ENCODE measurements around the gene CCM2.
A peak's percentile ranks its signal among the peaks of the same experiment; 100 is the strongest.

The CCM2 gene

GRCh38 chr7:44964384-44964830 lies 35.6 kb upstream of the CCM2 start:
- Mint-ChIP-seq H3K4me1 (peaks cover 19% of the 10 kb centered on the region), H3K36me3 (ENCODE audit: insufficient read depth) (peaks cover 33% of the 10 kb centered on the region), H3K4me3 (no peak overlapping the region), H3K9me3 (no peaks in the 10 kb centered on the region), H3K27ac (ENCODE audit: low read depth) (peak overlapping the region; percentile 86), H3K27me3 (no peaks in the 10 kb centered on the region)
- DNase-seq (ENCODE audit: low spot score in 2 of 2) (no peak), ATAC-seq (replicated peaks; ENCODE audit: extremely low read depth, poor library complexity, severe bottlenecking) (no peak)

GRCh38 chr7:44964831-44965440 lies 35.1 kb upstream of the CCM2 start:
- DNase-seq (ENCODE audit: low spot score in 2 of 2) (no peak), ATAC-seq (replicated peaks; ENCODE audit: extremely low read depth, poor library complexity, severe bottlenecking) (no peak)
- peak overlapping the region; percentile 86 for H3K27ac Mint-ChIP-seq (ENCODE audit: low read depth)
- H3K4me1 Mint-ChIP-seq: peaks cover 14% of the 10 kb centered on the region
- H3K9me3 Mint-ChIP-seq: no peaks in the 10 kb centered on the region
- H3K4me3 Mint-ChIP-seq: no peak overlapping the region
- H3K36me3 Mint-ChIP-seq (ENCODE audit: insufficient read depth): peaks cover 31% of the 10 kb centered on the region
- H3K27me3 Mint-ChIP-seq: no peaks in the 10 kb centered on the region

DNA sequence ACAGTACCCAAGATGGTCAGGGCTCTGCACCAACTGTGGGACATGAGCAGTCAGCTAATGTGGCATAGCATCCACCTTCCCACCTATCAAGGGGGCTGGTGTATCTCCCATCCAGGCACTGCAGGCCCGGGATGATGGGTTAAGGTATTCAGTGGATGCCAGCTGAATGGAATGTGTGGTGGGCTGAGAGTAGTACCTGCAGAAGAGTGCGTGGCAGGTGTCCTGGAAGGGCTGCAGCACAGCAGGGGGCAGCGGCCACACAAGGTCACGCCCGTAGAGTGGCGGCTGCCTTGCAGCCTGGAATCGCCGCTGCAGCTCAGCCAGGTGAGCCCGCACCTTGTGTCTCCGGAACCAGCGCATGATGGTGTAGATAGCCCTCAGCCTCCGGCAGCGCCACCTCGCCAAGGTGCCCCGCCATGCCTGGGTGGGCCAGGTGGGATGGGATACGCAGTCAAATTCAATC lies 34.5 kb upstream of the CCM2 start:
- Mint-ChIP-seq H3K36me3 (ENCODE audit: insufficient read depth) (peaks cover 37% of the 10 kb centered on the region), H3K4me3 (no peak overlapping the region), H3K27ac (ENCODE audit: low read depth) (peak overlapping the region; percentile 86), H3K4me1 (peaks cover 8% of the 10 kb centered on the region), H3K9me3 (no peaks in the 10 kb centered on the region), H3K27me3 (no peaks in the 10 kb centered on the region)
- DNase-seq (ENCODE audit: low spot score in 2 of 2) (no peak), ATAC-seq (replicated peaks; ENCODE audit: extremely low read depth, poor library complexity, severe bottlenecking) (no peak)

GRCh38 chr7:44965937-44966730 lies 33.9 kb upstream of the CCM2 start:
- no peak overlapping the region for H3K4me3 Mint-ChIP-seq
- H3K4me1 Mint-ChIP-seq: peaks cover 6% of the 10 kb centered on the region
- H3K27ac Mint-ChIP-seq (ENCODE audit: low read depth): no peak overlapping the region
- H3K9me3 Mint-ChIP-seq: no peaks in the 10 kb centered on the region
- H3K27me3 Mint-ChIP-seq: no peaks in the 10 kb centered on the region
- peaks cover 40% of the 10 kb centered on the region for H3K36me3 Mint-ChIP-seq (ENCODE audit: insufficient read depth)
- DNase-seq (ENCODE audit: low spot score in 2 of 2): no peak
- ATAC-seq (replicated peaks; ENCODE audit: extremely low read depth, poor library complexity, severe bottlenecking): no peak

DNA sequence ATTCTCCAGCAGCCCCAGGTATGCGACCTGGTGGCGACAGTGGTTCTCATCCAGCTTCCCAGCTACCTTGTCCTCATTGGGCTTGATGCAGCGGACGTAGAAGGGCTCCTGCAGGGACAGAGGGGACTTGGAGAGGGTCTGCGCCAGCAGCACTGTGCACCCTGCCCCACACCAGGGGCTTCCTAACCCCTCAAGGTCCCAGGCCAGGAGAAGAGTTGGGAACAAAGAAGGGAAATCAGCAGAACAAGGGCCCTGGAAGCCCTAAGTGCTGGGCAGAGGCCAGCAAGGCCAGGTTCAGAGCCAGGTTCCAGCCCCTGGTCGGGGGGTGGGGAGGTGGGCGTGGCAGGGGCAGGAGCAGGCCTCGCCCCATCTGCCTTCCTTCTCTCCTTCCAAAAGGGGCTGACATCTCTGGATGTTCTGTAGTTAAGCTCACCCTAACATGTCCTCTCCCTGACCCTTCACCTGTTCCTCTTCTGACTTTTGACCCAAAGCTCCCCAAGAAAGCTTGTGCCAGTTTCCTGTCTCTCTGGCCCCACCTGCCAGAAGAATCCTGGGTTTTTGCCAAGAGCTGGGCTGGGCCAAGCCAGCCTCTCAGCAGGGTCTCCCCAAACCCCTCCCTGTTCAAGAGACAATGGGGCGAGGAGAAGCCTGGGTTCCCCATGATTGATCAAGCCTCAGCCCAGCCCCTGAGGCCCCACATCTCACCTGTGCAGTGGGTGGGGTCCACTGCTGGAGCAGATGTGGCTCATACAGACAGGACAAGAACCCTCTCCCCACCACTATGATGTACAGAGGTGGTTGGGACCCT lies 33.1 kb upstream of the CCM2 start:
- Mint-ChIP-seq H3K4me1 (peaks cover 10% of the 10 kb centered on the region), H3K9me3 (no peaks in the 10 kb centered on the region), H3K36me3 (ENCODE audit: insufficient read depth) (peaks cover 42% of the 10 kb centered on the region), H3K27ac (ENCODE audit: low read depth) (no peak overlapping the region), H3K4me3 (no peak overlapping the region), H3K27me3 (no peaks in the 10 kb centered on the region)
- ATAC-seq (replicated peaks; ENCODE audit: extremely low read depth, poor library complexity, severe bottlenecking): no peak
- no peak for DNase-seq (ENCODE audit: low spot score in 2 of 2)

DNA sequence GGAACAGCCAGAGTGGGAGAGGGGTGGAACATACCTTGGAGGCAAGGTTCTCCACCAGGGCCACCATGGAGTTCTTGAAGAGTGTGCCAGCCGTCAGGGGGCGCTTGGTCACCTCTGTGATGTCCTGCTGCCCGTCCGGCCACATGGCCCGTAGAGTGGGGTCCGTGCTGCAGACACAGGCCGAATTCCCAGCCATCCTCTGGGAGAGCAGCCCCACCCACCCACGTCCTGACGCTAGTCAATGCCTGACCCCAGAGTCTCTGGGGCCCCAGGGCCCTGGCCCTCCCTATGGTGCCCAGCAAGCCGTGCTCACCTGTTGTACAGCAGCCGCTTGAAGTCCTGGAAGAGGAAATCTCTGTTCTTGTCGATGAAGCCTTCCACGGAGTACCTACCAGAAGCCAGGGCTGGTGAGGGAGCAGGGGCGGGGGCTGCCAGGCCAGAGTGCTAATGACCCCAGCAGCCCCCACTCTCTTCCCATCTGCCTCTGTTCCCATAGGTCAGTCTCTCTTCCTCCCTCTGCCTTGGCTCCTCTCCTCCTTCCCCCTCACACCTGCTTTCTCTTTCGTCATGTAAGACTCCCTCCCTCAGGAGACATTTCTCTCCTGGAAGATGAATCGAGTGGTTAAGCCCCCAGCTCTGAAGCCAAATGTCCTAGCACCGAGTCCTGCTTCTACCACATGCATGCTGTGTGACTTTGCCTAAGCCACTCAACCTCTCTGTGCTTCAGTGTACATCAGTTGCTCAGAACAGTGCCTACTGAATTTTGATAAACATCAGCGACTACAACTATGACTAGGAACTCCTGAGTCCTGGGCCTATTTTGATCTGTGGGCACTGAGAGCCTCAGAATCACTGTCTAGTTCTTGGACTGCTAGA lies 32.2 kb upstream of the CCM2 start:
- Mint-ChIP-seq H3K27me3 (no peaks in the 10 kb centered on the region), H3K4me1 (peaks cover 15% of the 10 kb centered on the region), H3K4me3 (no peak overlapping the region), H3K9me3 (no peaks in the 10 kb centered on the region), H3K36me3 (ENCODE audit: insufficient read depth) (peaks cover 42% of the 10 kb centered on the region), H3K27ac (ENCODE audit: low read depth) (peak overlapping the region; percentile 66)
- DNase-seq (ENCODE audit: low spot score in 2 of 2) (no peak), ATAC-seq (replicated peaks; ENCODE audit: extremely low read depth, poor library complexity, severe bottlenecking) (no peak)

DNA sequence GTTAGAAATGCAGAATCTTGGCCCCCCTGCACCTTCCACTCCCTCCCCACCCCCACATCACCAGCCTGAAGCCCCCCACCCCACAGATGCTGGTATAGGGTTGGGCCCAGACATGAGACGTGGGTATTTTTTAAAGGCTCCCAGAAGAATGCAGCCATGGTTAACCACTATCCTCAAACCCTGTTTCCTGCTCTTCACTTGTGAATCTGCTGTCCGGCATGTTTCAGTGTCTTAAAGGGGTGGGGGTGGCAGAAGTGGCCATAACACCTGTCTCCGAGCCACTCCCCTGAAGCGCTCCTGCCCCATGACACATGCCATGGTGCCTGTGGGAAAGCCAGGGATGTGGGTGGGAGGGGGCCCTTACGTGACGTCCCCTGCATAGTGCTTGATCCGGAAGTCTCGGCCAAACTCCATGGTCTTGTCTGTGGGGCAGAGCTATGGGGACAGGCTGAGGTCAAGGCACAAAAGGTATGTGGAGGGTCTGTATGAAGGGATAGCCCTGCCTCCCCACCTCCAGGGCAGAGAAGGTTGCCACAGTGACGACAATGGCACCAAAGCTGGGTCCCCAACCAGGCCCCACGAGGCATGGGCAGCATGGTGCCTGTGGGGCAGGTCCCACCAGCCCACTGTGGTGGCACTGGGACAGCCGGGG lies 30.8 kb upstream of the CCM2 start:
- peaks cover 45% of the 10 kb centered on the region for H3K36me3 Mint-ChIP-seq (ENCODE audit: insufficient read depth)
- H3K4me1 Mint-ChIP-seq: peaks cover 15% of the 10 kb centered on the region
- H3K27me3 Mint-ChIP-seq: no peaks in the 10 kb centered on the region
- no peak for ATAC-seq (replicated peaks; ENCODE audit: extremely low read depth, poor library complexity, severe bottlenecking)
- no peaks in the 10 kb centered on the region for H3K9me3 Mint-ChIP-seq
- no peak for DNase-seq (ENCODE audit: low spot score in 2 of 2)
- no peak overlapping the region for H3K27ac Mint-ChIP-seq (ENCODE audit: low read depth)
- no peak overlapping the region for H3K4me3 Mint-ChIP-seq

DNA sequence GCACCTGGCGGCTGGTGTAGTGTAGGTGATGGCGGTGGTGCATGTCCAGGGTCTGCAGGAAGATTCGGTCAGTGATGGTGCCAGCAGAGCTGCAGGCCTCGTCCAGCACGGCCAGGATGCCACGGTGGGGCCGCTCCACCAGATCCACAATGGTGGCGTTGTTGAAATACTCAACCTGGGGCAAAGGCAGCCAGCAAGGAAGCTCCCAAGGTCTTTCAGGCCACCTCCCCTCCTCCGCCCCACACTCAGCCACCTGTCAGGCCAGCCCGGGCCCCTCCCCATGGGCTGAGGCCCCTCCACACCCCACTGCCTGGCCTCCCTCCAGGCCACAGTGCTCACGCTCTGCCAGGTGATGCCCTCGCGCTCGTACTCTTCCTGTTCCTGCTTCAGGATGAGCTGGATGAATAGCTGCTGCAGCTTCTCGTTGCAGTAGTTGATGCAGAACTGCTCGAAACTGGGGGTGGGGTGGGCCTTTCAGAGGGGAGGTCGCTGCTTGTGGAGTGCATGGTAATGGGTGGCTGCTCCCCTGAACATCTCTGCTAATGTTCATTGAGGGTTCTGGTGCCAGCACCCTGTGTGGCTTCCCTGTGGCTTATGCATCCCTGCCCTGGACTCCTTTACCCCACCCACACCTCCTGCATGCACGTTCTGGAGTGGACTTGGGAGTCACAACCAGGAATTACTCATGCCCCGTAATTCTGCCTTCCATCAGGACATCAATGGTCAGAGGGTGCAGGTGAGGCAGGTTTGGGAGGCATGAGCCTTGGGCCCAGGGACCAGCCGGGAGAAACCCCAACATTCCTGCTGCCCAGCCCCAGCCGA lies 30.1 kb upstream of the CCM2 start:
- H3K27me3 Mint-ChIP-seq: no peaks in the 10 kb centered on the region
- DNase-seq (ENCODE audit: low spot score in 2 of 2): no peak
- H3K27ac Mint-ChIP-seq (ENCODE audit: low read depth): peak overlapping the region; percentile 62
- H3K36me3 Mint-ChIP-seq (ENCODE audit: insufficient read depth): peaks cover 52% of the 10 kb centered on the region
- no peak overlapping the region for H3K4me3 Mint-ChIP-seq
- H3K9me3 Mint-ChIP-seq: no peaks in the 10 kb centered on the region
- H3K4me1 Mint-ChIP-seq: peaks cover 20% of the 10 kb centered on the region
- no peak for ATAC-seq (replicated peaks; ENCODE audit: extremely low read depth, poor library complexity, severe bottlenecking)

DNA sequence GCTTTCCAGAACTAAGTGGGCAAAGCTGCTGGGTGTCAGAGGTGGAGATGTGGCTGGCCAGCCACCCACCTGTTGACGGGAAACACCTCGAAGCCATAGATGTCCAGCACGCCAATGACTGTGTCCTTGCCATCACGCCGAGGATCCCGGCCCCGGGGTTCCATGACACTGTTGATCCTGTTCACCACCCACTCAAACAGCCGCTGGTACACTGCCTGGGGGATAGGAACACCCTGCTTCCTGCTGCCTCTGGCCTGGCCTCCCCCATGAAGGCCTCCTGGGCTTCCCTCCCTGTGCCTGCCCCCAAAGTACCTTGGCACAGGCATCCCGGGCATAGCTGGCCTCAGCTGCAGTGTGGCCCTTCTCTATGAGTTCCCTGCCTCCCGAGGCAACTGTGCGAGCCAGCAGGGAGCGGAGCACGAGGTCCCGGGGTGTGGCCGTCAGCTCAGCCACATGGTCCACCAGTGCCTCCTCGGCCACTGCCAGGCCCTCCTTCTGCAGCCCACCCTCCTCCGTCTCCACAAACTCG lies 29.4 kb upstream of the CCM2 start:
- DNase-seq (ENCODE audit: low spot score in 2 of 2): no peak

DNA sequence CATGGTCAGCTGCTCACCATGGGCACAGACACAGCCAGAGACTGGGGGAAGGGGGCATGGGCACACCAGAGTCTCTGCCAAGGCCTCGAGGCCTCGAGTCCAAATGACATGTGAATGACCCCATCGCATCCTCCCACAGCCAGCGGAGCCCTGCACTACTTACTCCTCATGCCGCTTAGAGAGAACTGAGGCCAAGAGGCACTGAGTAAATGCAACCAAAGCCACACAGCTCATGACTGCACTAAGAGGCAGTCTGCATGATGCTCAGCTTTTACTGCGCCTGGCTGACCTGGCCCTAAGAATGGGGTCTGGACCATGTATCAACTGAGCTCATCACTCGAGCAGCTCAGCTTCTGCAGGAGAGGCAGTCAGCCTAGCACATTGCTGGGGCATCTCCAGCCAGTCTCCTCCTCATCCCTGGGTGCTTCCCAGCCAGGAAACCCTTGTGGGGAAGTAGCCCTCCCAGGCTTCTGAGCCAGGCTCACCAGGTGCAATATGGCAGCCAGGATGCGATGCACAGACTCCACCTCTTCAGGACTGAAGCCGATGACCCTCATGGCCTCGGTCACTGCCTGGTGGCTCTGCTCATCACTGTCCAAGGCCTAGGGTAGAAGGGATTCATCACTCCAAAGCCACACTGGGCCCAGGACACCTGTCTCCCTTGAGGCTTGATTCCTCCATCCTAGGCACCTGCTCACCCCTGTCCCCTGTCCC lies 28.7 kb upstream of the CCM2 start:
- Mint-ChIP-seq H3K4me3 (no peak overlapping the region), H3K27ac (ENCODE audit: low read depth) (peak overlapping the region; percentile 62), H3K9me3 (no peaks in the 10 kb centered on the region), H3K36me3 (ENCODE audit: insufficient read depth) (peaks cover 59% of the 10 kb centered on the region), H3K4me1 (peaks cover 26% of the 10 kb centered on the region), H3K27me3 (no peaks in the 10 kb centered on the region)
- DNase-seq (ENCODE audit: low spot score in 2 of 2): no peak
- no peak for ATAC-seq (replicated peaks; ENCODE audit: extremely low read depth, poor library complexity, severe bottlenecking)

More for the DNA sequence above, 29.4 kb upstream of the CCM2 start:
- no peaks in the 10 kb centered on the region for H3K27me3 Mint-ChIP-seq
- peaks cover 52% of the 10 kb centered on the region for H3K36me3 Mint-ChIP-seq (ENCODE audit: insufficient read depth)
- no peak for ATAC-seq (replicated peaks; ENCODE audit: extremely low read depth, poor library complexity, severe bottlenecking)
- peak overlapping the region; percentile 62 for H3K27ac Mint-ChIP-seq (ENCODE audit: low read depth)
- no peak overlapping the region for H3K4me3 Mint-ChIP-seq
- no peaks in the 10 kb centered on the region for H3K9me3 Mint-ChIP-seq
- peaks cover 22% of the 10 kb centered on the region for H3K4me1 Mint-ChIP-seq
